ENCODE data around the gene MKRN1. TPM values are rescaled to one million over a fixed set of nuclear protein-coding genes. Genes with fewer than 3 reads are reported as not detected.

The MKRN1 gene
- total and polyA plus RNA-seq, 8 donors, result 78.1 to 121 (median 102) TPM

DNA sequence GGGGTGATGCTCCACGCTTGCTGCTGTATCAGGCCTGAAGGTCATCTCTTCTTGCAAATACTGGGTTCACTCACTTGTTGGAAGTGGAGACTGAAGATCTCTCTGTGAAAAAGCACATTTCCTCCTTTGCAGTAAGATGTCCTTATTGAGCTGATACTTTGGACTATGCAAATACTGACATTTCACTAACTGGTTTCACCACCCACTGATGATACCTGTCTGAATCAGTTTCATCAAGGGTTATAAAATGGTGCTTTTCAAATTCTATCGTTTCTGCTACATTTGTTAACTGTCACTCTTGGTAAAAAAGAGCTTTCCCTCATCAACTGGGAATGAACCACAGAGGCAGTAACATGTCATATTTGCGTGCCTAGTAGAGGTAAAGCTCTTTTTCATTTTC lies 39.9 kb downstream of the MKRN1 start:
- ATAC-seq (no peak), DNase-seq (no peak)
- intact Hi-C loops (cut with DNase I), result no loop called here

GRCh38 chr7:140435252-140435895 lies 43.9 kb downstream of the MKRN1 start:
- Histone ChIP-seq H3K27ac (no peak overlapping the region), H3K4me3 (peak overlapping the region in 1 of 2 donors; percentile 3), H3K36me3 (no peaks in the 10 kb centered on the region), H3K4me1 (no peaks in the 10 kb centered on the region), H3K9me3 (no peaks in the 10 kb centered on the region), H3K27me3 (peaks cover 0 to 13% of the 10 kb centered on the region in 2 donors)
- DNase-seq (no peak), ATAC-seq (peak; percentile 48)
- intact Hi-C loops (cut with DNase I), result no loop called here
- TF ChIP-seq, protein P1, sequence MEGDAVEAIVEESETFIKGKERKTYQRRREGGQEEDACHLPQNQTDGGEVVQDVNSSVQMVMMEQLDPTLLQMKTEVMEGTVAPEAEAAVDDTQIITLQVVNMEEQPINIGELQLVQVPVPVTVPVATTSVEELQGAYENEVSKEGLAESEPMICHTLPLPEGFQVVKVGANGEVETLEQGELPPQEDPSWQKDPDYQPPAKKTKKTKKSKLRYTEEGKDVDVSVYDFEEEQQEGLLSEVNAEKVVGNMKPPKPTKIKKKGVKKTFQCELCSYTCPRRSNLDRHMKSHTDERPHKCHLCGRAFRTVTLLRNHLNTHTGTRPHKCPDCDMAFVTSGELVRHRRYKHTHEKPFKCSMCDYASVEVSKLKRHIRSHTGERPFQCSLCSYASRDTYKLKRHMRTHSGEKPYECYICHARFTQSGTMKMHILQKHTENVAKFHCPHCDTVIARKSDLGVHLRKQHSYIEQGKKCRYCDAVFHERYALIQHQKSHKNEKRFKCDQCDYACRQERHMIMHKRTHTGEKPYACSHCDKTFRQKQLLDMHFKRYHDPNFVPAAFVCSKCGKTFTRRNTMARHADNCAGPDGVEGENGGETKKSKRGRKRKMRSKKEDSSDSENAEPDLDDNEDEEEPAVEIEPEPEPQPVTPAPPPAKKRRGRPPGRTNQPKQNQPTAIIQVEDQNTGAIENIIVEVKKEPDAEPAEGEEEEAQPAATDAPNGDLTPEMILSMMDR (IDR thresholded peaks at IDR 0.05), result no peak

More for the DNA sequence above, 39.9 kb downstream of the MKRN1 start:
- Histone ChIP-seq H3K36me3 (no peaks in the 10 kb centered on the region), H3K27ac (no peak overlapping the region), H3K4me1 (no peaks in the 10 kb centered on the region), H3K9me3 (no peaks in the 10 kb centered on the region), H3K27me3 (peaks cover 0 to 13% of the 10 kb centered on the region in 2 donors), H3K4me3 (no peak overlapping the region)
- TF ChIP-seq, protein P1 (IDR thresholded peaks at IDR 0.05), result no peak

- Histone ChIP-seq H3K9me3 (no peaks in the 10 kb centered on the region), H3K36me3 (no peaks in the 10 kb centered on the region), H3K4me3 (no peak overlapping the region), H3K27me3 (peaks cover 0 to 13% of the 10 kb centered on the region in 2 donors), H3K27ac (no peak overlapping the region), H3K4me1 (no peaks in the 10 kb centered on the region)
- intact Hi-C loops (cut with DNase I), result no loop called here
- TF ChIP-seq, protein P1 (IDR thresholded peaks at IDR 0.05), result no peak
- no peak for DNase-seq
- no peak for ATAC-seq
Measured at GRCh38 chr7:140433396-140433795, 45.9 kb downstream of the MKRN1 start.

DNA sequence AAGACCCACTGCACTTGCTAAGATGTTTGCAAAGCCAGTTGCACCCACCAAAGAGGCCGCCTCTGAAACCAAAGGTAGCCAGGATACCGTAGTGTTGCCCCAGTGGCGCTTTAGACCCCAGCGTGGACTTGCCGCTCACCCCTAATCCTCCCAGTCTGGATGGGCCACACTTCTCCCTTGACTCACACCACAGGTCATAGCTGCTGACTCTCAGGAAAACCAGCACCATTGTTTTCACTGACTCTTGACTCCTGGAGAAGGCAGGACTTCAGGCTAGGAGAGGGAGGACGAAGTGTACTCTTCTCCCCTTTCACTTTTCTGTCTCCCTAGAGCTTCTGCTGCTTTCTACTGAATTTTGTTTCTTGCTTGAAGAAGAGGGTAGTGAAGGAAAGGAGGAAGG lies 53.2 kb downstream of the MKRN1 start:
- Histone ChIP-seq H3K4me3 (no peak overlapping the region), H3K36me3 (no peaks in the 10 kb centered on the region), H3K27ac (no peak overlapping the region), H3K4me1 (no peaks in the 10 kb centered on the region), H3K27me3 (no peaks in the 10 kb centered on the region), H3K9me3 (no peaks in the 10 kb centered on the region)
- intact Hi-C loops (cut with DNase I), result no loop called here
- TF ChIP-seq, protein P1 (IDR thresholded peaks at IDR 0.05), result no peak
- DNase-seq, result no peak
- ATAC-seq, result no peak

DNA sequence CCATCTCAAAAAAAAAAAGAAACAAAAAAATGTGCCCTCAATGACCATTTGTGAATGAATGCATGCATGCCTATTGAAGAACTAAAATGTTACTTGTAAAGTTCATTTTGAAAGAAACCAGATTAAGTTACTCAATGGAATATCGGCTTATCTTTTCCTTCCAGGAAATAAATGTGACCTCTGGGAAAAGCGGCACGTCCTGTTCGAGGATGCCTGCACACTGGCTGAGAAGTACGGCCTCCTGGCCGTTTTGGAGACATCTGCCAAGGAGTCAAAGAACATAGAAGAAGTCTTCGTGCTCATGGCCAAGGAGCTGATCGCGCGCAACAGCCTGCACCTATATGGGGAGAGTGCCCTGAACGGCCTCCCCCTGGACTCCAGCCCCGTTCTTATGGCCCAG lies 53.6 kb downstream of the MKRN1 start:
- no peak overlapping the region for H3K27ac ChIP-seq
- intact Hi-C loops (cut with DNase I), result no loop called here
- TF ChIP-seq, protein P1 (IDR thresholded peaks at IDR 0.05), result no peak
- ATAC-seq (no peak), DNase-seq (no peak)
- no peaks in the 10 kb centered on the region for H3K27me3 ChIP-seq
- no peaks in the 10 kb centered on the region for H3K4me1 ChIP-seq
- H3K9me3 ChIP-seq, result no peaks in the 10 kb centered on the region
- H3K4me3 ChIP-seq, result no peak overlapping the region
- no peaks in the 10 kb centered on the region for H3K36me3 ChIP-seq

Data from left lung (tissue), 10 donors.